HepG2 (cell line): Measurements from ENCODE around the gene BABAM2. TPM values are rescaled to one million over a fixed set of nuclear protein-coding genes. Genes with fewer than 3 reads are reported as not detected.

Source experiments
- ATAC-seq: fragments of 200-7000 bp; cut with Tn5 transposase; 3 replicates; pipeline ENCODE4 v1.9.1; 2020; ENCODE audit warnings: mild to moderate bottlenecking, moderate library complexity
- BruUV-seq: library from RNA; stranded (reverse); fragments of 400-500 nt; replicated peaks from 2 replicates; lab custom pipeline; 2021; lab: Mats Ljungman, UMichigan
- CTCF ChIA-PET: fragments of 300-600 bp; formaldehyde crosslinking; extraction: SDS; loops from one replicate; lab custom pipeline; 2021; ENCODE audit warnings: low total read pairs, inconsistent platforms, low intra/inter-chr PET ratio; lab: Yijun Ruan, JAX
- POLR2A ChIA-PET: fragments of 350-600 bp; sonication (Branson Sonifier 250); formaldehyde crosslinking; loops from one replicate; lab custom pipeline; 2020; ENCODE audit warnings: antibody characterized with exemption, inconsistent platforms; lab: Yijun Ruan, JAX
- DNase-seq: peaks from one replicate; pipeline ENCODE4 v3.0.0-alpha.2; 2015; ENCODE audit warnings: low spot score
- FAIRE-seq: peaks from 3 replicates; lab custom pipeline; 2011; peaks lifted over from hg19 to GRCh38; lab: Jason Lieb, UNC
- H2AFZ ChIP-seq: one replicate; pipeline ENCODE4 v1.6.1; 2011; ENCODE audit warnings: low read length, inconsistent platforms
- H3K27ac ChIP-seq: fragments of 300-600 bp; 3 replicates; pipeline ENCODE4 v1.8.0; 2011; ENCODE audit warnings: mixed run types, mild to moderate bottlenecking, mixed read lengths, low read length, inconsistent platforms; ENCODE audit not compliant: insufficient read depth; ENCODE audit errors: extremely low read length
- H3K27me3 ChIP-seq, 2 experiments: fragments of 200-600 bp in 1 of 2; 2 replicates in 1 of 2; 3 replicates in 1 of 2; pipeline versions ENCODE4 v1.6.0 to v1.8.0; 2011; ENCODE audit warnings: low read length in 2 of 2, mild to moderate bottlenecking in 2 of 2, moderate library complexity in 2 of 2, inconsistent platforms in 1 of 2; ENCODE audit not compliant: insufficient read depth in 2 of 2, control insufficient read depth in 1 of 2
- H3K36me3 ChIP-seq, 2 experiments: fragments of 200-600 bp in 1 of 2; replicated peaks in 1 of 2; 2 replicates in 1 of 2; 3 replicates in 1 of 2; pipeline versions ENCODE4 v1.5.1 to v1.8.0; 2011; ENCODE audit warnings: low read length in 2 of 2, inconsistent platforms in 1 of 2; ENCODE audit not compliant: insufficient read depth in 2 of 2, control insufficient read depth in 1 of 2
- H3K4me1 ChIP-seq: 2 replicates; pipeline ENCODE4 v1.5.1; 2012; ENCODE audit warnings: low read length, inconsistent platforms; ENCODE audit not compliant: insufficient read depth
- H3K4me2 ChIP-seq: 2 replicates; pipeline ENCODE4 v1.6.0; 2011; ENCODE audit warnings: low read depth, low read length, inconsistent platforms
- H3K4me3 ChIP-seq, 3 experiments: fragments of 200-600 bp in 1 of 3; sonication (generic), shearing (Covaris generic) in 1 of 3; replicated peaks in 1 of 3; 2 replicates each; pipeline ENCODE4 v1.5.1; 2011 to 2016; ENCODE audit warnings: low read length in 3 of 3, inconsistent platforms in 2 of 3, low read depth in 2 of 3, mild to moderate bottlenecking in 2 of 3, control low read depth in 1 of 3, mixed read lengths in 1 of 3; ENCODE audit not compliant: insufficient read depth in 1 of 3
- H3K79me2 ChIP-seq: one replicate; pipeline ENCODE4 v1.6.1; 2011; ENCODE audit warnings: low read length, inconsistent platforms; ENCODE audit not compliant: insufficient read depth
- H3K9ac ChIP-seq: 2 replicates; pipeline ENCODE4 v1.6.0; 2011; ENCODE audit warnings: mild to moderate bottlenecking, low read depth, low read length, inconsistent platforms; ENCODE audit not compliant: insufficient read depth
- H3K9me3 ChIP-seq: 2 replicates; pipeline ENCODE4 v1.5.1; 2012; ENCODE audit warnings: mild to moderate bottlenecking, low read length
- H4K20me1 ChIP-seq: 2 replicates; pipeline ENCODE4 v1.6.0; 2011; ENCODE audit warnings: inconsistent platforms, mild to moderate bottlenecking, low read length, moderate library complexity; ENCODE audit not compliant: insufficient read depth
- FOXA1 ChIP-seq, 2 experiments: fragments of 450-650 bp in 1 of 2; sonication (generic) in 1 of 2; formaldehyde crosslinking in 1 of 2; IDR thresholded peaks; 2 replicates each; pipeline versions ENCODE4 v1.4.0 to v1.6.1; 2016 to 2020; ENCODE audit warnings: missing genetic modification reagents in 1 of 2
- FOXA3 ChIP-seq: IDR thresholded peaks from 2 replicates; pipeline ENCODE4 v1.6.1; 2016; ENCODE audit warnings: missing genetic modification reagents, missing compliant biosample characterization
- GATA4 ChIP-seq: sonication (generic); IDR thresholded peaks from 2 replicates; pipeline ENCODE4 v1.6.1; 2016; ENCODE audit warnings: antibody characterized with exemption, low read depth, borderline replicate concordance
- HOXA7 ChIP-seq: sonication (generic); formaldehyde crosslinking; IDR thresholded peaks from 2 replicates; pipeline ENCODE4 v1.8.1; 2022; ENCODE audit warnings: mild to moderate bottlenecking, missing genetic modification reagents, moderate library complexity
- NR2F2 ChIP-seq: IDR thresholded peaks from 2 replicates; pipeline ENCODE4 v1.6.1; 2012; ENCODE audit warnings: low read depth, inconsistent platforms, borderline replicate concordance
- SP140L ChIP-seq: sonication (generic); formaldehyde crosslinking; IDR thresholded peaks from 2 replicates; pipeline ENCODE4 v1.4.0; 2020; ENCODE audit warnings: missing genetic modification reagents, borderline replicate concordance
- STAG1 ChIP-seq: sonication (generic); formaldehyde crosslinking; IDR thresholded peaks from 2 replicates; pipeline ENCODE4 v1.4.0; 2020; ENCODE audit warnings: missing genetic modification reagents
- TCF12 ChIP-seq, 2 experiments: fragments of 450-650 bp in 1 of 2; sonication (generic) in 1 of 2; formaldehyde crosslinking in 1 of 2; IDR thresholded peaks; 2 replicates each; pipeline versions ENCODE4 v1.6.1 to v1.8.0; 2017 to 2022; ENCODE audit warnings: antibody characterized with exemption in 1 of 2, mild to moderate bottlenecking in 1 of 2, missing genetic modification reagents in 1 of 2, moderate library complexity in 1 of 2
- TEAD2 ChIP-seq: sonication (generic); formaldehyde crosslinking; IDR thresholded peaks from 2 replicates; pipeline ENCODE4 v1.9.0; 2021; ENCODE audit warnings: missing genetic modification reagents
- ZFP62 ChIP-seq: sonication (generic); formaldehyde crosslinking; IDR thresholded peaks from 2 replicates; pipeline ENCODE4 v1.4.0; 2020; ENCODE audit warnings: missing genetic modification reagents
- ZNF235 ChIP-seq: sonication (generic); formaldehyde crosslinking; IDR thresholded peaks from 2 replicates; pipeline ENCODE4 v1.8.1; 2023; ENCODE audit warnings: mild to moderate bottlenecking, missing genetic modification reagents, borderline replicate concordance
- ZNF350 ChIP-seq: sonication (generic); formaldehyde crosslinking; IDR thresholded peaks from 2 replicates; pipeline ENCODE4 v1.4.0; 2020; ENCODE audit warnings: mild to moderate bottlenecking, low read depth, missing genetic modification reagents, borderline replicate concordance
- ZNF563 ChIP-seq: sonication (generic); formaldehyde crosslinking; IDR thresholded peaks from 2 replicates; pipeline ENCODE4 v1.8.0; 2022; ENCODE audit warnings: mild to moderate bottlenecking, moderate library complexity, missing genetic modification reagents
- ZSCAN20 ChIP-seq: sonication (generic); formaldehyde crosslinking; IDR thresholded peaks from 2 replicates; pipeline ENCODE4 v1.4.0; 2020; ENCODE audit warnings: missing genetic modification reagents, mild to moderate bottlenecking, borderline replicate concordance
- WGBS: methylation state at CpG from one replicate; pipeline ENCODE4 v1.1.6; 2017; ENCODE audit warnings: low lambda C conversion rate; 5-methylcytosine and 5-hydroxymethylcytosine counted together
- in situ Hi-C: cut with HindIII; loops from 2 replicates; pipeline ENCODE4 v1.10.0; 2017; ENCODE audit warnings: low pct_unique_long_range_greater_than_20kb; ENCODE audit not compliant: extremely low pct_ligation_motif_present
- intact Hi-C: fragments of 100-400 bp; cut with micrococcal nuclease; formaldehyde crosslinking; loops from one replicate; pipeline ENCODE4 v1.10.0; 2022; ENCODE audit not compliant: unreplicated experiment
- polyA plus RNA-seq, 8 experiments: library from polyadenylated mRNA; depleted of rRNA in 3 of 8; stranded (reverse) in 7 of 8; unstranded in 1 of 8; fragments of >200 nt; fragmentation: Illumina TruSeq in 4 of 8; extraction: Trizol in 4 of 8; gene quantifications; 2 replicates each; pipeline versions ENCODE4 v1.2.1 to v1.2.3, GENCODE V29; 2011 to 2016; ENCODE audit warnings: low read depth in 4 of 8, missing spikeins in 1 of 8, mixed read lengths in 1 of 8; ENCODE audit not compliant: insufficient read depth in 1 of 8
- total RNA-seq, 5 experiments: library from RNA; depleted of rRNA; stranded (reverse); fragments of >200 nt; fragmentation: Illumina TruSeq; extraction: Trizol; gene quantifications; 2 replicates each; pipeline ENCODE4 v1.2.3, GENCODE V29; 2016; ENCODE audit warnings: low read depth in 1 of 5
- TF ChIP-seq, protein P1 (sequence below): sonication (generic); formaldehyde crosslinking; IDR thresholded peaks from 2 replicates; pipeline ENCODE4 v1.4.0; 2020; ENCODE audit warnings: missing genetic modification reagents, borderline replicate concordance
- TF ChIP-seq, protein P2 (sequence below): sonication (generic); formaldehyde crosslinking; IDR thresholded peaks from 2 replicates; pipeline ENCODE4 v1.4.0; 2020; ENCODE audit warnings: missing genetic modification reagents, borderline replicate concordance

The BABAM2 gene
- total and polyA plus RNA-seq, 2 of the 13 experiments (the other 11 are each of a cell fraction or from before 2014, with no cell fraction given) = 24.9 to 28.0 TPM

DNA sequence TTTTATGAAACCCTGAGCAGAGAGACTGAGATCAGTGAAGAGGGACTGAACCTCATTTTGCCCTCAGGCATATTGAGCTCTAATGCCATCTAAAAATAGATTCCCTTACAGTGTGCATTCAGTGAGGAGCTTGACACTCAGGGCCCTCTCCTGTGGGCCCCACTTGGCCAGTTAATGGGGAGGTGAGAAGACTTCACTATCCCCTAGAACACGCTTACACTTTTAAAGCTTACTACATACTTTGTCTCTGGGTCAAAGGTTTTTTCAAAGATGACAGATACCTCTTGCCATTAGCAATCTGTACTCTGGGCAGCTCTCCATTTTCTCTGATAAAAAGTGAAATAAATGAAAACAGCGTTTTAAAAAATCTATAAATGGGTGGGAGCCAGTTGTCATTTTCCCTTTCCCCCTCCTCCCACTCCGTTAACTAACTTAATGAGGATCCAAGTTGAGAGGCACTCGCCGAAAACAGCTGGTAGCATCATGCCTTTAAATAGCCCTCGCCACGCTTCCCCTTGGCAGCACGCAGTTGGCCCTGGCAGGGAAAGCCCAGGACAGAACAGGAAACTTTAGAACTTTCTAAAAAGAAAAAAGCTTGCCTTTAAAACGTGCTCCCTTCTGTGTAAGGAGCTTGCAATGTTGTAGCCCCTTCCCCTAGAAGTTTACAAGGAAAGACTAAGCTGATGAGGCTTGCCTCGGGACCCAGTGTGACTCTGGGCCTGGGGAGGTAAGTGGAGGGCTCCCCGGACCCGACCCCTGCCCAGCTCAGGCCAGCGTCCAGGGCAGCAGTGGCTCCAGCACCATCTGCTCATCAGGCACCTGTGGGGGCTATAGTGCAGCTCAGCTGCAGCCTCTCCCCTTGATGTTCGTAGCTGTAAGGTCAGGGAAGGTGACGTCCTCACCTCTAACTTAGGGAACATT is 443.3 kb downstream of the BABAM2 start:
- ChIA-PET POLR2A (no interaction called here), CTCF (no interaction called here)
- no TSS peak for BruUV-seq
- H3K4me2 ChIP-seq = no peak overlapping the region
- ATAC-seq (peak; percentile 15; the same call in 2 of the 3 replicates), FAIRE-seq (no peak), DNase-seq (no peak)
- WGBS = 81% methylated on average over 13 of the region's 15 CpGs
- H3K79me2 ChIP-seq = no peaks in the 10 kb centered on the region
- H3K4me1 ChIP-seq = no peaks in the 10 kb centered on the region
- H3K27ac ChIP-seq = no peak overlapping the region
- H3K4me3 ChIP-seq = no peak overlapping the region
- intact Hi-C loops = no loop called here
- H3K9ac ChIP-seq = no peak overlapping the region
- no peaks in the 10 kb centered on the region for H3K9me3 ChIP-seq
- no peaks in the 10 kb centered on the region for H3K27me3 ChIP-seq
- in situ Hi-C loops = no loop called here
- H3K36me3 ChIP-seq = no peaks in the 10 kb centered on the region
- H4K20me1 ChIP-seq = no peaks in the 10 kb centered on the region
- no peak overlapping the region for H2AFZ ChIP-seq
- TF ChIP-seq ZSCAN20 (no peak), ZNF235 (CRISPR knock-in tag) (no peak), STAG1 (CRISPR knock-in tag) (no peak), FOXA1 (IDR thresholded peaks at IDR 0.05) (no peak), FOXA1 (CRISPR knock-in tag; IDR thresholded peaks at IDR 0.05) (no peak), HOXA7 (CRISPR knock-in tag) (no peak), NR2F2 (no peak), ZNF350 (CRISPR knock-in tag) (no peak), TEAD2 (CRISPR knock-in tag) (no peak), GATA4 (no peak), ZNF563 (CRISPR knock-in tag) (no peak), FOXA3 (no peak), SP140L (CRISPR knock-in tag) (no peak), TCF12 (IDR thresholded peaks at IDR 0.05) (no peak), TCF12 (CRISPR knock-in tag; IDR thresholded peaks at IDR 0.05) (no peak), ZFP62 (no peak)
- TF ChIP-seq, protein P1, sequence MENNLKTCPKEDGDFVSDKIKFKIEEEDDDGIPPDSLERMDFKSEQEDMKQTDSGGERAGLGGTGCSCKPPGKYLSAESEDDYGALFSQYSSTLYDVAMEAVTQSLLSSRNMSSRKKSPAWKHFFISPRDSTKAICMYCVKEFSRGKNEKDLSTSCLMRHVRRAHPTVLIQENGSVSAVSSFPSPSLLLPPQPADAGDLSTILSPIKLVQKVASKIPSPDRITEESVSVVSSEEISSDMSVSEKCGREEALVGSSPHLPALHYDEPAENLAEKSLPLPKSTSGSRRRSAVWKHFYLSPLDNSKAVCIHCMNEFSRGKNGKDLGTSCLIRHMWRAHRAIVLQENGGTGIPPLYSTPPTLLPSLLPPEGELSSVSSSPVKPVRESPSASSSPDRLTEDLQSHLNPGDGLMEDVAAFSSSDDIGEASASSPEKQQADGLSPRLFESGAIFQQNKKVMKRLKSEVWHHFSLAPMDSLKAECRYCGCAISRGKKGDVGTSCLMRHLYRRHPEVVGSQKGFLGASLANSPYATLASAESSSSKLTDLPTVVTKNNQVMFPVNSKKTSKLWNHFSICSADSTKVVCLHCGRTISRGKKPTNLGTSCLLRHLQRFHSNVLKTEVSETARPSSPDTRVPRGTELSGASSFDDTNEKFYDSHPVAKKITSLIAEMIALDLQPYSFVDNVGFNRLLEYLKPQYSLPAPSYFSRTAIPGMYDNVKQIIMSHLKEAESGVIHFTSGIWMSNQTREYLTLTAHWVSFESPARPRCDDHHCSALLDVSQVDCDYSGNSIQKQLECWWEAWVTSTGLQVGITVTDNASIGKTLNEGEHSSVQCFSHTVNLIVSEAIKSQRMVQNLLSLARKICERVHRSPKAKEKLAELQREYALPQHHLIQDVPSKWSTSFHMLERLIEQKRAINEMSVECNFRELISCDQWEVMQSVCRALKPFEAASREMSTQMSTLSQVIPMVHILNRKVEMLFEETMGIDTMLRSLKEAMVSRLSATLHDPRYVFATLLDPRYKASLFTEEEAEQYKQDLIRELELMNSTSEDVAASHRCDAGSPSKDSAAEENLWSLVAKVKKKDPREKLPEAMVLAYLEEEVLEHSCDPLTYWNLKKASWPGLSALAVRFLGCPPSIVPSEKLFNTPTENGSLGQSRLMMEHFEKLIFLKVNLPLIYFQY (CRISPR knock-in tag) = no peak
- TF ChIP-seq, protein P2, sequence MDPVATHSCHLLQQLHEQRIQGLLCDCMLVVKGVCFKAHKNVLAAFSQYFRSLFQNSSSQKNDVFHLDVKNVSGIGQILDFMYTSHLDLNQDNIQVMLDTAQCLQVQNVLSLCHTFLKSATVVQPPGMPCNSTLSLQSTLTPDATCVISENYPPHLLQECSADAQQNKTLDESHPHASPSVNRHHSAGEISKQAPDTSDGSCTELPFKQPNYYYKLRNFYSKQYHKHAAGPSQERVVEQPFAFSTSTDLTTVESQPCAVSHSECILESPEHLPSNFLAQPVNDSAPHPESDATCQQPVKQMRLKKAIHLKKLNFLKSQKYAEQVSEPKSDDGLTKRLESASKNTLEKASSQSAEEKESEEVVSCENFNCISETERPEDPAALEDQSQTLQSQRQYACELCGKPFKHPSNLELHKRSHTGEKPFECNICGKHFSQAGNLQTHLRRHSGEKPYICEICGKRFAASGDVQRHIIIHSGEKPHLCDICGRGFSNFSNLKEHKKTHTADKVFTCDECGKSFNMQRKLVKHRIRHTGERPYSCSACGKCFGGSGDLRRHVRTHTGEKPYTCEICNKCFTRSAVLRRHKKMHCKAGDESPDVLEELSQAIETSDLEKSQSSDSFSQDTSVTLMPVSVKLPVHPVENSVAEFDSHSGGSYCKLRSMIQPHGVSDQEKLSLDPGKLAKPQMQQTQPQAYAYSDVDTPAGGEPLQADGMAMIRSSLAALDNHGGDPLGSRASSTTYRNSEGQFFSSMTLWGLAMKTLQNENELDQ (CRISPR knock-in tag) = no peak
